B cell (primary cell): ENCODE data around the gene TGFBR2. TPM values are rescaled to one million over a fixed set of nuclear protein-coding genes. Genes with fewer than 3 reads are reported as not detected.

Source experiments
- ATAC-seq: fragments of 200-7000 bp; cut with Tn5 transposase; one replicate; pipeline ENCODE4 v1.10.0; 2021; ENCODE audit warnings: low read depth, mild to moderate bottlenecking, moderate number of reproducible peaks, moderate library complexity
- CTCF ChIA-PET: fragments of 350-600 bp; sonication (Branson Sonifier 250); formaldehyde crosslinking; loops from one replicate; lab custom pipeline; 2021; ENCODE audit warnings: antibody characterized with exemption, inconsistent platforms; lab: Charles Lee
- POLR2A ChIA-PET: fragments of 350-600 bp; sonication (Branson Sonifier 250); formaldehyde crosslinking; loops from one replicate; lab custom pipeline; 2021; ENCODE audit warnings: antibody characterized with exemption; lab: Charles Lee
- DNase-seq: peaks from one replicate; pipeline ENCODE4 v3.0.0; 2013
- H2AFZ ChIP-seq: 2 replicates; pipeline ENCODE4 v1.6.1; 2012; ENCODE audit warnings: mild to moderate bottlenecking, low read depth, low read length; ENCODE audit not compliant: insufficient read depth, poor library complexity, severe bottlenecking
- H3K27ac ChIP-seq, 2 donors: 1 replicate in 1 of 2; 2 replicates in 1 of 2; pipeline ENCODE4 v1.5.1; 2012 to 2013; ENCODE audit warnings: low read length in 2 of 2, mild to moderate bottlenecking in 2 of 2, moderate library complexity in 1 of 2
- H3K27me3 ChIP-seq, 4 experiments: fragments of 200-600 bp in 1 of 4; sonication (generic) in 1 of 4; replicated peaks in 1 of 4; 1 replicate in 2 of 4; 2 replicates in 2 of 4; pipeline versions ENCODE4 v1.6.1 to v1.7.0; 2013 to 2016; ENCODE audit warnings: low read length in 3 of 4, mild to moderate bottlenecking in 2 of 4, mixed read lengths in 1 of 4, moderate library complexity in 1 of 4; ENCODE audit not compliant: insufficient read depth in 4 of 4, control insufficient read depth in 3 of 4; ENCODE audit errors: control extremely low read depth in 1 of 4
- H3K36me3 ChIP-seq, 2 experiments: replicated peaks in 1 of 2; 1 replicate in 1 of 2; 2 replicates in 1 of 2; pipeline versions ENCODE4 v1.6.1 to v1.7.1; 2013; ENCODE audit warnings: low read length in 1 of 2; ENCODE audit not compliant: insufficient read depth in 2 of 2, control insufficient read depth in 1 of 2; ENCODE audit errors: control extremely low read depth in 1 of 2, extremely low read depth in 1 of 2
- H3K4me1 ChIP-seq, 2 donors: fragments of 200-600 bp in 1 of 2; sonication (generic) in 1 of 2; 1 replicate in 1 of 2; 2 replicates in 1 of 2; pipeline versions ENCODE4 v1.5.1 to v1.6.1; 2013 to 2017; ENCODE audit warnings: low read length in 2 of 2; ENCODE audit not compliant: control insufficient read depth in 2 of 2, insufficient read depth in 2 of 2
- H3K4me2 ChIP-seq: replicated peaks from 2 replicates; pipeline ENCODE3; 2012; ENCODE audit warnings: mild to moderate bottlenecking, low read depth, low read length; ENCODE audit not compliant: poor library complexity, severe bottlenecking
- H3K4me3 ChIP-seq, 5 experiments: fragments of 200-600 bp in 1 of 5; sonication (generic) in 1 of 5; 1 replicate in 3 of 5; 2 replicates in 2 of 5; pipeline versions ENCODE4 v1.5.1 to v1.7.0; 2011 to 2016; ENCODE audit warnings: low read length in 4 of 5, mild to moderate bottlenecking in 4 of 5, low read depth in 2 of 5, control low read depth in 1 of 5, moderate library complexity in 1 of 5; ENCODE audit not compliant: insufficient read depth in 1 of 5; ENCODE audit errors: control extremely low read depth in 1 of 5, extremely low read depth in 1 of 5
- H3K79me2 ChIP-seq: fragments of 200-600 bp; sonication (generic); one replicate; pipeline ENCODE4 v1.6.0; 2016; ENCODE audit warnings: low read length; ENCODE audit not compliant: control insufficient read depth, insufficient read depth
- H3K9ac ChIP-seq: fragments of 200-600 bp; sonication (generic); 2 replicates; pipeline ENCODE4 v1.6.1; 2017; ENCODE audit warnings: mild to moderate bottlenecking, low read length, moderate library complexity
- H3K9me3 ChIP-seq, 3 donors: one replicate each; pipeline versions ENCODE4 v1.6.1 to v1.7.1; 2013; ENCODE audit warnings: low read length in 2 of 3; ENCODE audit not compliant: control insufficient read depth in 2 of 3, insufficient read depth in 1 of 3; ENCODE audit errors: control extremely low read depth in 1 of 3
- H4K20me1 ChIP-seq: 2 replicates; pipeline ENCODE4 v1.6.0; 2012; ENCODE audit warnings: mild to moderate bottlenecking, low read length; ENCODE audit not compliant: insufficient read depth, control insufficient read depth, poor library complexity, severe bottlenecking
- H3K27ac Mint-ChIP-seq: one replicate; pipeline ENCODE4 v1.8.0; 2021; ENCODE audit warnings: mixed read lengths
- H3K27me3 Mint-ChIP-seq: one replicate; pipeline ENCODE4 v1.8.0; 2021; ENCODE audit warnings: mixed read lengths
- H3K4me1 Mint-ChIP-seq: one replicate; pipeline ENCODE4 v1.8.0; 2021; ENCODE audit warnings: mixed read lengths
- H3K4me3 Mint-ChIP-seq: one replicate; pipeline ENCODE4 v1.8.0; 2021; ENCODE audit warnings: mixed read lengths
- H3K9me3 Mint-ChIP-seq: one replicate; pipeline ENCODE4 v1.8.0; 2022; ENCODE audit warnings: mixed read lengths; ENCODE audit not compliant: insufficient read depth
- EZH2 ChIP-seq: IDR thresholded peaks from 2 replicates; pipeline ENCODE4 v1.6.1; 2012; ENCODE audit warnings: borderline replicate concordance, low read depth, mild to moderate bottlenecking, moderate library complexity, low read length; ENCODE audit not compliant: insufficient read depth, poor library complexity, severe bottlenecking
- WGBS: methylation state at CpG from one replicate; pipeline ENCODE4 v1.1.5; 2013; ENCODE audit warnings: missing lambda C conversion rate; ENCODE audit not compliant: insufficient coverage; 5-methylcytosine and 5-hydroxymethylcytosine counted together
- intact Hi-C: fragments of 100-400 bp; cut with micrococcal nuclease; formaldehyde crosslinking; loops from one replicate; pipeline ENCODE4 v1.10.0; 2022
- polyA plus RNA-seq: library from polyadenylated mRNA; depleted of rRNA; stranded (reverse); fragments of >200 nt; gene quantifications from 2 replicates; pipeline ENCODE4 v1.2.3, GENCODE V29; 2012
- total RNA-seq, 2 donors: library from RNA; stranded (reverse); fragments of 120-200 nt in 1 of 2; gene quantifications; 1 replicate in 1 of 2; 2 replicates in 1 of 2; pipeline versions ENCODE4 v1.2.3 to v1.2.4, GENCODE V29; 2013 to 2022
- TF ChIP-seq, protein P1 (sequence below): fragments of 200-600 bp; IDR thresholded peaks from one replicate; pipeline ENCODE4 v1.8.0; 2022; ENCODE audit warnings: antibody characterized with exemption, mild to moderate bottlenecking

TGFBR2 gene
- total and polyA plus RNA-seq, 2 donors (not counting 1 experiment from before 2014, with no cell fraction given) = 68.7 to 189 TPM

DNA sequence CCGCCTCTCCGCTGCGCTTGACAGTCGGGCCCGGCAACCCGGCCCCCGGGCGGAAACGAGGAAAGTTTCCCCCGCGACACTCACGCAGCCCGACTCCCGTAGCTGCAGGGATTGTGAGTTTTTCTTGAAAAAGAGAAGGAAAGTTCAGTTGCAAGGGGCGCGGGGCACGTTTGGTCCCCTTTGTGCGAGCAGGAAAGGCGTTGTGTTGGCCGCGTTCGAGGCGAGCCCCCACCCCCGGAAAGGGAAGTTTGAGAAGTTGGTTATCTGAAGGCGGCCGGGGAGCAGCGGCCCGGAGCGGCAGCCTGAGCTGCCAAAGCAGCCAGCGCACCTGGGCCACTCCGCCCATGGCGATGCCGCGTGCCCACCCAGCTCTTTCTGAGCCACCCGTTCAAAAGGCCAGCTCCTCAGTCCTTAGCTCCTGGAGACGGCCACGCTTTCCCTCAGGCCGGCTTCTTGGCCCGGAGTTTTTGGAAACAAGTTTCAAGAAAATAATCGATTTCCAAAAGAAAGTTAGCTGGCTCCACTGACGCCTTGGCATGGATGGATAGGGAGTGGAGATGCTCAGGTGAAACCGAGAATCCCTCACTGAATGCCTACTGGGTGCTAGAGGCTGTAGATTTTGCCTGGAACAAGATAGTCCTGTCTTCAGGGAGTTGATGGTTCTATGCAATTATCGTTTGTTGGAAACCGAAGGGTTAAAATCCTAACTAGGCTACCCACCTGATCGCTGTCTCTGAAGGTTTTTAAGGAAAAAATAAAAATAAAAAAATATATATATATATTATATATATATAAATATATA lies 832 bp downstream of the TGFBR2 start:
- peak overlapping the region; percentile 97 for H3K4me3 Mint-ChIP-seq
- Histone ChIP-seq H3K9ac (peak overlapping the region; percentile 98), H2AFZ (peak overlapping the region; percentile 74), H4K20me1 (peaks cover 8% of the 10 kb centered on the region), H3K4me3 (peak overlapping the region; percentile 90 to 99 (median 96)), H3K36me3 (no peaks in the 10 kb centered on the region), H3K4me2 (peak overlapping the region; percentile 90), H3K79me2 (peaks cover 74% of the 10 kb centered on the region), H3K27me3 (no peaks in the 10 kb centered on the region), H3K27ac (peak overlapping the region; percentile 94 to 95), H3K4me1 (peaks cover 67 to 78% of the 10 kb centered on the region in 2 donors), H3K9me3 (no peaks in the 10 kb centered on the region)
- ChIA-PET CTCF (interaction anchor here (0.6 to 3.9 kb wide), 16 partner anchors 9 to 494 kb away, joined by 3 to 17 read pairs (median 6); no protein-coding TSS in a partner anchor), POLR2A (interaction anchor here (0.5 to 2.4 kb wide), 15 partner anchors 9 to 287 kb away, joined by 3 to 11 read pairs (median 4); no protein-coding TSS in a partner anchor)
- peaks cover 73% of the 10 kb centered on the region for H3K4me1 Mint-ChIP-seq
- peak; percentile 90 for DNase-seq
- WGBS = under 1% methylated on average over 42 of the region's 45 CpGs
- TF ChIP-seq EZH2 = no peak
- TF ChIP-seq, protein P1, sequence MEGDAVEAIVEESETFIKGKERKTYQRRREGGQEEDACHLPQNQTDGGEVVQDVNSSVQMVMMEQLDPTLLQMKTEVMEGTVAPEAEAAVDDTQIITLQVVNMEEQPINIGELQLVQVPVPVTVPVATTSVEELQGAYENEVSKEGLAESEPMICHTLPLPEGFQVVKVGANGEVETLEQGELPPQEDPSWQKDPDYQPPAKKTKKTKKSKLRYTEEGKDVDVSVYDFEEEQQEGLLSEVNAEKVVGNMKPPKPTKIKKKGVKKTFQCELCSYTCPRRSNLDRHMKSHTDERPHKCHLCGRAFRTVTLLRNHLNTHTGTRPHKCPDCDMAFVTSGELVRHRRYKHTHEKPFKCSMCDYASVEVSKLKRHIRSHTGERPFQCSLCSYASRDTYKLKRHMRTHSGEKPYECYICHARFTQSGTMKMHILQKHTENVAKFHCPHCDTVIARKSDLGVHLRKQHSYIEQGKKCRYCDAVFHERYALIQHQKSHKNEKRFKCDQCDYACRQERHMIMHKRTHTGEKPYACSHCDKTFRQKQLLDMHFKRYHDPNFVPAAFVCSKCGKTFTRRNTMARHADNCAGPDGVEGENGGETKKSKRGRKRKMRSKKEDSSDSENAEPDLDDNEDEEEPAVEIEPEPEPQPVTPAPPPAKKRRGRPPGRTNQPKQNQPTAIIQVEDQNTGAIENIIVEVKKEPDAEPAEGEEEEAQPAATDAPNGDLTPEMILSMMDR = no peak
- H3K9me3 Mint-ChIP-seq = no peaks in the 10 kb centered on the region
- H3K27ac Mint-ChIP-seq = peak overlapping the region; percentile 97
- peak; percentile 55 for ATAC-seq
- intact Hi-C loops = loop anchor here (1.0 to 10.0 kb wide), 9 partner anchors 9 to 618 kb away; no protein-coding TSS in a partner anchor
- H3K27me3 Mint-ChIP-seq = no peaks in the 10 kb centered on the region
